Gastroesophageal sphincter (tissue), 4 donors: ENCODE measurements around the gene MAP3K20. TPM values are rescaled to one million over a fixed set of nuclear protein-coding genes. Genes with fewer than 3 reads are reported as not detected.
A peak's percentile ranks its signal among the peaks of the same experiment; 100 is the strongest.

Experiments
- ATAC-seq: fragments of 150-250 bp; one replicate; pipeline ENCODE4 v1.9.1; 2016; ENCODE audit warnings: mild to moderate bottlenecking, moderate library complexity
- H3K27ac ChIP-seq, 4 donors: fragments of 200-600 bp; sonication (generic) in 3 of 4; 1 replicate in 3 of 4; 2 replicates in 1 of 4; pipeline ENCODE4 v1.5.1; 2016 to 2019
- H3K27me3 ChIP-seq: fragments of 200-600 bp; sonication (generic); one replicate; pipeline ENCODE4 v1.5.1; 2019
- H3K36me3 ChIP-seq, 2 donors: fragments of 200-600 bp; sonication (generic); one replicate each; pipeline ENCODE4 v1.5.1; 2019; ENCODE audit warnings: control low read depth in 1 of 2
- H3K4me1 ChIP-seq, 3 donors: fragments of 200-600 bp; sonication (generic); 1 replicate in 2 of 3; 2 replicates in 1 of 3; pipeline ENCODE4 v1.5.1; 2016 to 2019; ENCODE audit warnings: control low read depth in 2 of 3
- H3K4me3 ChIP-seq, 2 donors: fragments of 200-600 bp; sonication (generic); one replicate each; pipeline ENCODE4 v1.5.1; 2019; ENCODE audit warnings: mild to moderate bottlenecking in 1 of 2, moderate library complexity in 1 of 2
- H3K9me3 ChIP-seq, 3 donors: fragments of 200-600 bp; sonication (generic); one replicate each; pipeline ENCODE4 v1.5.1; 2017 to 2019; ENCODE audit warnings: control low read depth in 2 of 3
- EP300 ChIP-seq: sonication (generic); formaldehyde crosslinking; IDR thresholded peaks from one replicate; pipeline ENCODE4 v1.6.1; 2017; ENCODE audit warnings: antibody characterized with exemption, mild to moderate bottlenecking
- POLR2A ChIP-seq, 2 donors: fragments of 450-650 bp; IDR thresholded peaks; one replicate each; pipeline ENCODE4 v1.6.1; 2017; ENCODE audit warnings: antibody characterized with exemption in 2 of 2, mild to moderate bottlenecking in 2 of 2, moderate library complexity in 1 of 2
- POLR2AphosphoS5 ChIP-seq: sonication (generic); formaldehyde crosslinking; IDR thresholded peaks from one replicate; pipeline ENCODE4 v1.6.1; 2017; ENCODE audit warnings: antibody characterized with exemption
- WGBS, 2 donors: methylation state at CpG; one replicate each; pipeline ENCODE4 v1.1.5; 2018; ENCODE audit warnings: low coverage in 1 of 2; 5-methylcytosine and 5-hydroxymethylcytosine counted together
- total RNA-seq, 4 donors: library from RNA; depleted of rRNA; stranded (reverse); fragments of >200 nt; gene quantifications; one replicate each; pipeline ENCODE4 v1.1.0, GENCODE V29; 2016
- TF ChIP-seq, protein P1 (sequence below), 4 experiments: fragments of 200-600 bp in 2 of 4; fragments of 450-650 bp in 2 of 4; sonication (generic) in 1 of 4; IDR thresholded peaks; one replicate each; pipeline ENCODE4 v1.5.1; 2017 to 2019; ENCODE audit warnings: antibody characterized with exemption in 4 of 4, mild to moderate bottlenecking in 2 of 4, moderate library complexity in 2 of 4

Gene MAP3K20
- total RNA-seq, 4 donors from 2014 or later = 318 to 496 (median 327) TPM

DNA sequence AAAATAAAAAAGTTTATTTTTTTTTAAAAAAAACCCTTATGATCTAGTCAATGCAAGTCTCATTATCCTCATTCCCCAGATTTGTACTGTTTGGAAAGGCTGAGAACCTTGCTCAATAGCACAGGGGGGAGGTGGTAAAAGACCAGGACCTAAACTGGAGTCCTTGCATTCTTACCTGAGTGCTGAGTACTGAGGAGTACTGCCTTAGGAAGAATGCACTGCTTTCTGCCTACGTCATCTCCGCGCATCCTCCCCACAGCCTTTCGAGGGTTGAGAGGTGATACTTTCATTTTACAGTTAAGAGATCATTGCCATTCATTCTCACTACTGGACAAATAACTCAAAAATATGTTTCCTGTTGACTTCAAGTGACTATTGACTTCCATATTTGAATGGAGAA lies 73.8 kb downstream of the MAP3K20 start:
- Histone ChIP-seq H3K27ac (peak overlapping the region in 1 of 4 donors; percentile 13), H3K4me1 (peaks cover 8 to 75% (median 18%) of the 10 kb centered on the region in 3 donors), H3K4me3 (no peak overlapping the region), H3K36me3 (no peaks in the 10 kb centered on the region), H3K9me3 (no peaks in the 10 kb centered on the region), H3K27me3 (no peaks in the 10 kb centered on the region)
- TF ChIP-seq POLR2A (IDR thresholded peaks at IDR 0.05) (no peak), POLR2AphosphoS5 (no peak), EP300 (no peak)
- TF ChIP-seq, protein P1, sequence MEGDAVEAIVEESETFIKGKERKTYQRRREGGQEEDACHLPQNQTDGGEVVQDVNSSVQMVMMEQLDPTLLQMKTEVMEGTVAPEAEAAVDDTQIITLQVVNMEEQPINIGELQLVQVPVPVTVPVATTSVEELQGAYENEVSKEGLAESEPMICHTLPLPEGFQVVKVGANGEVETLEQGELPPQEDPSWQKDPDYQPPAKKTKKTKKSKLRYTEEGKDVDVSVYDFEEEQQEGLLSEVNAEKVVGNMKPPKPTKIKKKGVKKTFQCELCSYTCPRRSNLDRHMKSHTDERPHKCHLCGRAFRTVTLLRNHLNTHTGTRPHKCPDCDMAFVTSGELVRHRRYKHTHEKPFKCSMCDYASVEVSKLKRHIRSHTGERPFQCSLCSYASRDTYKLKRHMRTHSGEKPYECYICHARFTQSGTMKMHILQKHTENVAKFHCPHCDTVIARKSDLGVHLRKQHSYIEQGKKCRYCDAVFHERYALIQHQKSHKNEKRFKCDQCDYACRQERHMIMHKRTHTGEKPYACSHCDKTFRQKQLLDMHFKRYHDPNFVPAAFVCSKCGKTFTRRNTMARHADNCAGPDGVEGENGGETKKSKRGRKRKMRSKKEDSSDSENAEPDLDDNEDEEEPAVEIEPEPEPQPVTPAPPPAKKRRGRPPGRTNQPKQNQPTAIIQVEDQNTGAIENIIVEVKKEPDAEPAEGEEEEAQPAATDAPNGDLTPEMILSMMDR (IDR thresholded peaks at IDR 0.05) = no peak
- peak; percentile 40 for ATAC-seq
- WGBS, 2 donors = 85 to 96% methylated on average over 4 of the region's 4 CpGs

DNA sequence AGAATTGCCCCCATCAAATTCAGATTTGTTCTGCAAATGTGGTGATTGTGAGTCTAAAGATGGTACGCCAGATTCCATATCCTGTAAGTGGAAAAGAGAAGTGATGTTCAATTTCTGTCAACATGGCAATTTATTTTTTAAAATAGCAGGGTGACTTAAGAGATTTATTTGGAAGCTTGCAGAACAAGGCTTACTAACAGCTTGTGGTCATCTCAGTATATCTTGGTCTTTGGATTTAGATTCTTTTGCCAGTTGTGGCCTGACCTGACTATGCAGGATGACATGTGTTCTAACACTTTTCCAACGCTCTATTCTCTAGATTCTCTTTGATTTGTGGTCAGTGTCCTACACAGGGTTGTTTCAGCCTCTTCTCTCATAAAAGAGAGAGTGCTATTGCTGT lies 74.4 kb downstream of the MAP3K20 start:
- TF ChIP-seq POLR2AphosphoS5 = no peak
- TF ChIP-seq POLR2A (IDR thresholded peaks at IDR 0.05) = no peak
- TF ChIP-seq, protein P1 (IDR thresholded peaks at IDR 0.05) = no peak
- Histone ChIP-seq H3K27ac (peak overlapping the region in 2 of 4 donors; percentile 6 to 13), H3K9me3 (no peaks in the 10 kb centered on the region), H3K27me3 (no peaks in the 10 kb centered on the region), H3K36me3 (no peaks in the 10 kb centered on the region), H3K4me3 (no peak overlapping the region), H3K4me1 (peaks cover 8 to 75% (median 18%) of the 10 kb centered on the region in 3 donors)
- 17 to 51% methylated on average over 2 of the region's 2 CpGs for WGBS, 2 donors
- ATAC-seq = no peak

DNA sequence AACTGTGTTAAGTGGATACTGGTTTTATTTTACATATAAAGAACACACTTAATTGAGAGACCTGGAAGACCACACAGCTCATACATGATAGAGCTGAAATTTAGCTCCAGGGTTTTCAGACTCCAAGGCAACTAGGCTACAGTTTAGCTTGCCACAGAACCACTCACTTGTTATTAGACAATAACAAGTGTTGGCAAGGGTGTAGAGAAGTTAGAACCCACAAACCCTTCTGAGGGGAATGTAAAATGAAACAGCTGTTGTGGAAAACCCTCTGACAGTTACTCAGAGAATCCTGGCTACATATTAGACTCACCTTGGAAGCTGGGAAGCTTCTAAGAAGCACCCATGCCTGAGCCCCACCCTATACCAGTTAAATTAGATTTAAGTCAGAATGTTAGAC lies 75.3 kb downstream of the MAP3K20 start:
- no peak for TF ChIP-seq EP300
- TF ChIP-seq, protein P1 (IDR thresholded peaks at IDR 0.05) = no peak
- TF ChIP-seq POLR2A (IDR thresholded peaks at IDR 0.05) = no peak
- TF ChIP-seq POLR2AphosphoS5 = no peak
- Histone ChIP-seq H3K4me3 (no peak overlapping the region), H3K27ac (peak overlapping the region in 1 of 4 donors; percentile 6), H3K36me3 (no peaks in the 10 kb centered on the region), H3K27me3 (no peaks in the 10 kb centered on the region), H3K4me1 (peaks cover 8 to 74% (median 18%) of the 10 kb centered on the region in 3 donors), H3K9me3 (no peaks in the 10 kb centered on the region)
- ATAC-seq = no peak

DNA sequence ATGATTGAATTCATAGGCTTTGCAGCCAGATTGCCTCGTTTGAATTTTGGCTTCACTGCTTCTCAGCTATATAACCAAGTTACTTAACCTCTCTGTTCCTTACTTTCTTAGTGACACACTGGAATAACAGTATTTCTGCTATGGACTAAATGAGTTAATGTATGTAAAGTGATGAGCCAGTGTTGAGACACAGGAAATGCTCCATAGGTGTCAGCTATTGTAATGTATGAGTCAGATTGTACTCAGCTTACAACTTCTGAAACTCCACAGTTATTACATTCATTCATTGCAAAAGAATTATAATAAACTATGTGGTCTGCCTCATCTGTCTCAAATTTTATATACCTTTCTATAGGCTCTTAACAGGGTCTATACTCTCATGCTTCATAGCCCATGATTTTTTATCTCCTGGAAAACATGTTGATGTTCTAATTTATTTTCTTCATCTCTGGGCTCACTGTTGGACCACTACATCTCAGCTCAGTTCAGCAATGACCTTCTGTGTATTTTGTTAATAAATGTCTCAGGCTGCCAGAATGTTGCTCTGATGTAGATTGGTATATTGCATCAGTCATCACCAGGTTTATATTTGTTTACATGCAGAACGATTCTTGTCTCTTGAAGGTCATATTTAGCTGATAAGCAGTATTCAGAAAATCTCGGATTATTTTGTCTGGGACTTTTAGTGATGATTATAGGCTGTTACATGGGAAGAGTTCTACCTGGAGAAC lies 76.2 kb downstream of the MAP3K20 start:
- no peak for TF ChIP-seq POLR2AphosphoS5
- TF ChIP-seq POLR2A (IDR thresholded peaks at IDR 0.05) = no peak
- no peak for TF ChIP-seq EP300
- TF ChIP-seq, protein P1 (IDR thresholded peaks at IDR 0.05) = no peak
- Histone ChIP-seq H3K27ac (no peak overlapping the region), H3K4me1 (peaks cover 8 to 66% (median 18%) of the 10 kb centered on the region in 3 donors), H3K4me3 (no peak overlapping the region), H3K9me3 (no peaks in the 10 kb centered on the region), H3K36me3 (no peaks in the 10 kb centered on the region), H3K27me3 (no peaks in the 10 kb centered on the region)
- WGBS, 2 donors = 29 to 30% methylated on average over 3 of the region's 3 CpGs
- ATAC-seq = no peak

DNA sequence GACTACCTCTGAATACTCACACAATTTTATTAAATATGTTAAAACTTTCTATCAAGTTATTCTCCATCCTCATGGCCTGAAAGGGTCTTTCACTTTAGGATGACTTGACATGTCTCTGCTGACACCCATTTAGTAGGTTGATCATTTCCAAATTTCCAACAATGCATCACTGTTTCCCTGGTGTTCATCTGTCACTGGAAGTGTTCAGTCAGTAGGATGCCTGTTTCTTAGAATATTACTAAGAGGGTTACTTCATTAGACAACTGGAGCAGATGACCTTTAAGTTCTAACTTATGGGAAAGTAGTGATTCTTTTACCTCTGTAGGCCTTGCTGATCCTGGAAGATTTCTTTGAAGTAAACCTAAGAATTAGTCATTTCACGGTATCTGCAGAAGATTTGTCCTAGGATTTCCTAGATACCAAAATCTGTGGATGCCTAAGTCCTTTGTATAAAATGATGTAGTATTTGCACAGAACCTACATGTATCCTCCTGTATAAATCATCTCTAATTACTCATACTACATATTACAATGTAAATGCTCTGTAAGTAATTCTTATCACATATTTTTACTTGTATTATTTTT lies 77.7 kb downstream of the MAP3K20 start:
- Histone ChIP-seq H3K36me3 (no peaks in the 10 kb centered on the region), H3K9me3 (no peaks in the 10 kb centered on the region), H3K27ac (peak overlapping the region in 1 of 4 donors; percentile 26), H3K4me3 (no peak overlapping the region), H3K4me1 (peaks cover 8 to 65% (median 17%) of the 10 kb centered on the region in 3 donors), H3K27me3 (no peaks in the 10 kb centered on the region)
- TF ChIP-seq, protein P1 (IDR thresholded peaks at IDR 0.05) = no peak
- TF ChIP-seq POLR2A (IDR thresholded peaks at IDR 0.05) = no peak
- TF ChIP-seq POLR2AphosphoS5 = no peak
- TF ChIP-seq EP300 = no peak
- WGBS, 2 donors = 56 to 82% methylated on average over 1 of the region's 1 CpG
- ATAC-seq = no peak
